Nephron (organoid): ENCODE measurements around the gene KRTAP1-4.
"Not testable (repeated sequence)": the region's sequence is repeated elsewhere in the genome, so short reads cannot be mapped to it uniquely, and the experiment has no call there.

ENCODE experiments used
- H3K27ac Mint-ChIP-seq, 3 experiments: 2 replicates each; pipeline ENCODE4 v1.8.0; 2020; ENCODE audit warnings: mixed read lengths in 3 of 3, mild to moderate bottlenecking in 2 of 3, moderate library complexity in 1 of 3
- H3K27me3 Mint-ChIP-seq: 2 replicates; pipeline ENCODE4 v1.8.0; 2021; ENCODE audit warnings: low read depth, mild to moderate bottlenecking, moderate library complexity, mixed read lengths
- H3K36me3 Mint-ChIP-seq: 2 replicates; pipeline ENCODE4 v1.8.0; 2020; ENCODE audit warnings: low read depth, mixed read lengths
- H3K4me1 Mint-ChIP-seq: 2 replicates; pipeline ENCODE4 v1.8.0; 2020; ENCODE audit warnings: mixed read lengths
- H3K4me3 Mint-ChIP-seq, 3 experiments: 2 replicates each; pipeline ENCODE4 v1.8.0; 2020; ENCODE audit warnings: mild to moderate bottlenecking in 3 of 3, mixed read lengths in 3 of 3, moderate library complexity in 2 of 3
- H3K9me3 Mint-ChIP-seq: 2 replicates; pipeline ENCODE4 v1.8.0; 2020; ENCODE audit warnings: mixed read lengths
- TF ChIP-seq, protein P1 (sequence below), 3 experiments: fragments of 200-600 bp; sonication (generic); IDR thresholded peaks; one replicate each; pipeline ENCODE4 v1.5.0; 2021; ENCODE audit warnings: antibody characterized with exemption in 3 of 3; ENCODE audit not compliant: unreplicated experiment in 3 of 3

KRTAP1-4 gene

DNA sequence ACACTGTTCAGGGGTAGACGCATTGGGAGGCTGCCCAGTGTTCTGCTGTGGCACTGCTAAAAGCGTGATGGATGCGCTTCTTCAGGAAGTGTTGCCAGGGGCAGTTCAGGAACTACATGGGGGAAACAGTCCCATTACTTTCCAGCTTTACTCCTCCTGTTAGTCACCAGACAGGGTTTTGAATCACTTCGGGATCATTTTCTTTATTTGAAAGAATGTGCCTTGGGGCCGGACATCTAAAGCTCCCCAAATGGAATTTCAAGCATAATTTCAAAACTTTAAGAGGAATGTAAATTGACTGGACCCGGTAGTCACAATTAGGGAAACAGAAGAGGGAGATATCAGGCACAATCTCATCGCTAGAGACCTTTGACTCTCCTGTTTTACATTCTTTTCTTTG is 18.4 kb upstream of the KRTAP1-4 start:
- Mint-ChIP-seq H3K4me3 (no peak overlapping the region), H3K27ac (no peak overlapping the region), H3K4me1 (no peaks in the 10 kb centered on the region), H3K36me3 (peaks cover under 1% of the 10 kb centered on the region), H3K9me3 (peaks cover 4% of the 10 kb centered on the region), H3K27me3 (peaks cover 6% of the 10 kb centered on the region)
- TF ChIP-seq, protein P1, sequence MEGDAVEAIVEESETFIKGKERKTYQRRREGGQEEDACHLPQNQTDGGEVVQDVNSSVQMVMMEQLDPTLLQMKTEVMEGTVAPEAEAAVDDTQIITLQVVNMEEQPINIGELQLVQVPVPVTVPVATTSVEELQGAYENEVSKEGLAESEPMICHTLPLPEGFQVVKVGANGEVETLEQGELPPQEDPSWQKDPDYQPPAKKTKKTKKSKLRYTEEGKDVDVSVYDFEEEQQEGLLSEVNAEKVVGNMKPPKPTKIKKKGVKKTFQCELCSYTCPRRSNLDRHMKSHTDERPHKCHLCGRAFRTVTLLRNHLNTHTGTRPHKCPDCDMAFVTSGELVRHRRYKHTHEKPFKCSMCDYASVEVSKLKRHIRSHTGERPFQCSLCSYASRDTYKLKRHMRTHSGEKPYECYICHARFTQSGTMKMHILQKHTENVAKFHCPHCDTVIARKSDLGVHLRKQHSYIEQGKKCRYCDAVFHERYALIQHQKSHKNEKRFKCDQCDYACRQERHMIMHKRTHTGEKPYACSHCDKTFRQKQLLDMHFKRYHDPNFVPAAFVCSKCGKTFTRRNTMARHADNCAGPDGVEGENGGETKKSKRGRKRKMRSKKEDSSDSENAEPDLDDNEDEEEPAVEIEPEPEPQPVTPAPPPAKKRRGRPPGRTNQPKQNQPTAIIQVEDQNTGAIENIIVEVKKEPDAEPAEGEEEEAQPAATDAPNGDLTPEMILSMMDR (IDR thresholded peaks at IDR 0.05; ENCODE audit: unreplicated experiment in 3 of 3): no peak

DNA sequence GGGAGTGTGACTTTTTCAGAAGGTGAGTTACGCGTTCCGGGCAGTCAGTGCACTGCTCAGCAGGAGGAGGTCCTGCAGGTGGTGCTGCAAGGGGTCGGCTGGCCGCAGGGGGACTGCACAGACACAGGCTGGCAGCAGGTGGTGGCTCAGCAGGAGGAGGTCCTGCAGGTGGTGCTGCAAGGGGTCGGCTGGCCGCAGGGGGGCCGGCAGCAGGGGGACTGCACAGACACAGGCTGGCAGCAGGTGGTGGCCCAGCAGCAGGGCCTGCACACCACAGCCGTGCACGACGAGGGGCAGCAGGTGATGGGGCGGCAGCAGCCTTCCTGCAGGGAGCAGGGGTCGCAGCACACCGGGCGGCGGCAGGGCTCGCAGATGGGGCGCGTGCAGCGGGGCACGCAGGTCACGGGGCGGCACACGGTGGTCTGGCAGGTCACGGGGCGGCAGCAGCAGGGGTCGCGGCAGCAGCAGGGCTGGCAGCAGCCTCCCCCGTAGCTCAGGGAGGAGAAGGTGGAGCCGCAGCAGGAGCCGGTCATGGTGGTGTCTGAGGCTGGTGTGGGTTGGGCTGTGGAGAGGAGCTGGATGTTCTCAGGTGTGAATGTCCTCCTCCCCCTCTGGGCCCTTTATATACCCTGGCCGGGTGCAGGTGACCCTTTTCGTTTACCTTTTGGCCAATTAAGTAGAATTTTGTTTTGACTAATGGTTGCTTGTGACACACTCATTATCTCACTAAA is 16.9 kb upstream of the KRTAP1-4 start, which contains the start of gene KRTAP2-1:
Gene KRTAP2-1, minus strand, starts transcription at position 582 of the 731 bp plus-strand sequence. Its CDS starts 49 bp downstream, at position 533.
- H3K4me3 Mint-ChIP-seq, H3K27me3 Mint-ChIP-seq, H3K36me3 Mint-ChIP-seq, H3K27ac Mint-ChIP-seq, H3K4me1 Mint-ChIP-seq: not testable (repeated sequence)
- peaks cover 12% of the 10 kb centered on the region for H3K9me3 Mint-ChIP-seq

DNA sequence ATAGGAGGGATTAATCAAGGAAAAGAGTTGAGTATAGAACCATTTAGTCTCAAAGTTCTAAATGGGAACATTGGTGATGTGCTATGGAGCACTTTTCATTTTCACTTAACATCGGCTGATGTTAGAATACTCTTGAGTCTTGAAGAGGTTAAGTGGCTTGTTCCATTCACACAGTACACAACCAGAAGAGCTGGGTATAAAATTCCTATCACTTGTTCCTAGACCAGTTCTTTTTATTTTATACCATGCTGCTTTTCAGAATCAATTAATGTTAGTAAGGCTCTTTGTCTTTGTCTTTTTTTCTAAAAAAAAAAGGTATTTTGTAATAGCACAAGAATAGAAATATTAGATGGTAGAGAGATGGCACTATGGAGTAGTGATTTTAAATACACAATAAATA is 13.0 kb upstream of the KRTAP1-4 start:
- Mint-ChIP-seq H3K4me1 (no peaks in the 10 kb centered on the region), H3K4me3 (no peak overlapping the region), H3K9me3 (peaks cover 12% of the 10 kb centered on the region), H3K27me3 (peaks cover 6% of the 10 kb centered on the region), H3K27ac (no peak overlapping the region), H3K36me3 (no peaks in the 10 kb centered on the region)
- TF ChIP-seq, protein P1 (IDR thresholded peaks at IDR 0.05; ENCODE audit: unreplicated experiment in 3 of 3): no peak

DNA sequence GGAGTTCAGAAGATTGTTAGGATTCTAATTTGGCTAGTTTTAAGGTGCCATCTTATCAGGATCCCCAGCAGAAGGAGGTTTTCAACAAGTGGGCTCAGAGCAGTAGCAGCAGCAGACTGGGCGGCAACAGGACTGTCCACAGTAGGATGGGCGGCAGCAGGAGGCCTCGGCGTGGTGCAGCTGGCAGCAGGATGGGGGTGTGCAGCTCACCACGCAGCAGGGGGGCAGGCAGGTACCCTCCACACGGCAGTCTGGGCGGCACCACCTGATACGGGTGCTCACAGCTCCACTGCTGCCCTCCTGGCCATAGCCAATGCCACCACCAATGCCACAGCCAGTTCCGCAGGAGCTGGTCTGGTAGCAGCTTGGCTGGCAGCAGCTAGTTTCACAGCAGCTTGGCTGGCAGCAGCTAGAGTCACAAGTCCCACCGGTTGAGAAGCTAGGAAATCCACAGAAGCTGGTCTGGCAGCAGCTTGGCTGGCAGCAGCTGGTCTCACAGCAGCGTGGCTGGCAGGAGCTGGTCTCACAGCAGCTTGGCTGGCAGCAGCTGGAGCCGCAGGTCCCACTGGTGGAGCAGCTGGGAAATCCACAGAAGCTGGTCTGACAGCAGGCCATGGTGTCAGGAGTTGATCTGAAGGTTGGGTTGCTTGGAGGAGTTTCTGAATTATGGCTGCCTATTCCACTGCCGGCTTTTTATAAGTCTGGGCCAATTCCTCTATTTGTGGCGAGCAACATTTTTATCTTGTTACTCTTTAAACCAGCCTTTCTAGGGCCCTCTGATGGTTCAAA is 11.0 kb upstream of the KRTAP1-4 start, which contains the start of gene KRTAP1-1:
Gene KRTAP1-1, minus strand, starts transcription at position 668 of the 789 bp plus-strand sequence. Its CDS starts 53 bp downstream, at position 615.
- not testable (repeated sequence) for H3K27ac Mint-ChIP-seq

DNA sequence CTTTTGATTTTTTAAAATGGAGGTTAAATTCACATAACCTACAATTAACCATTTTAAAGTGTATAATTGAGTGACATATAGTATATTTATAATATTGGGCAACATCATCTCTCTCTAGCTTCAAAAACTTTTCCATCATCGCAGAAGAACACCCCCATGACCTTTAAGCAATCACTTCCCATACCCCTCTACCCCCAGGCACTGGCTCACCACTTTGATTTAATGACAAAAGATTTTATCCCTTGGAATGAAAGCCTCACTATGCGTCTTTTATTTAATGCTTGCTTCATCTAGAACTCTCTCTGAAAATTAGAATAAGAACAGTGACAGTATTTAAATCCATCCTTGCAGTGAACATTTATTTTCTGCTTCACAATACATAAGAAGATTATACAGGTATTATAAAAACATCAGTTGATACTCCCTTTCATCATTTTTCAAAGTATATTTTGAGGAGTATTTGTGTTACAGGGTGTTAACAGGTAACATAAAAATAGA is 7.9 kb upstream of the KRTAP1-4 start:
- TF ChIP-seq, protein P1 (IDR thresholded peaks at IDR 0.05; ENCODE audit: unreplicated experiment in 3 of 3): no peak
- Mint-ChIP-seq H3K36me3 (no peaks in the 10 kb centered on the region), H3K4me1 (no peaks in the 10 kb centered on the region), H3K27ac (no peak overlapping the region), H3K27me3 (no peaks in the 10 kb centered on the region), H3K9me3 (peaks cover 7% of the 10 kb centered on the region), H3K4me3 (no peak overlapping the region)

More for the DNA sequence above, 11.0 kb upstream of the KRTAP1-4 start, which contains the start of gene KRTAP1-1:
- not testable (repeated sequence) for H3K27me3 Mint-ChIP-seq, H3K36me3 Mint-ChIP-seq, H3K4me1 Mint-ChIP-seq, H3K4me3 Mint-ChIP-seq
- peaks cover 12% of the 10 kb centered on the region for H3K9me3 Mint-ChIP-seq

DNA sequence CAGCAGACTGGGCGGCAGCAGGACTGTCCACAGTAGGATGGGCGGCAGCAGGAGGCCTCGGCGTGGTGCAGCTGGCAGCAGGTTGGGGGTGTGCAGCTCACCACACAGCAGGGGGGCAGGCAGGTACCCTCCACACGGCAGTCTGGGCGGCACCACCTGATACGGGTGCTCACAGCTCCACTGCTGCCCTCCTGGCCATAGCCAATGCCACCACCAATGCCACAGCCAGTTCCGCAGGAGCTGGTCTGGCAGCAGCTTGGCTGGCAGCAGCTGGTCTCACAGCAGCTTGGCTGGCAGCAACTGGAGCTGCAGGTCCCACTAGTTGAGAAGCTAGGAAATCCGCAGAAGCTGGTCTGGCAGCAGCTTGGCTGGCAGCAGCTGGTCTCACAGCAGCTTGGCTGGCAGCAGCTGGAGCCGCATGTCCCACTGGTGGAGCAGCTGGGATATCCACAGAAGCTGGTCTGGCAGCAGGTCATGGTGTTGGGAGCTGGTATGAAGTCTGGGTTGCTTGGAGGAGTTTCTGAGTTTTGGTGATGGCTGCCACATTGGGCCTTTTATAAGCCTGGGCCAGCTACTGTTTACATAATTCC is 4.4 kb upstream of the KRTAP1-4 start, which contains the start of gene KRTAP1-3:
Gene KRTAP1-3, minus strand, starts transcription at position 529 of the 590 bp plus-strand sequence. Its CDS starts 53 bp downstream, at position 476.
- not testable (repeated sequence) for H3K27ac Mint-ChIP-seq, H3K4me1 Mint-ChIP-seq, H3K36me3 Mint-ChIP-seq, H3K4me3 Mint-ChIP-seq, H3K27me3 Mint-ChIP-seq, H3K9me3 Mint-ChIP-seq
